H1 (cell line): Measurements from ENCODE around the gene PPM1N.

Experiments used
- MAX ChIP-seq: IDR thresholded peaks from 2 replicates; pipeline ENCODE4 v1.6.1; 2012; ENCODE audit warnings: inconsistent platforms
- RAD21 ChIP-seq, 2 experiments: IDR thresholded peaks in 1 of 2; conservative IDR thresholded peaks in 1 of 2; 2 replicates each; pipeline ENCODE4 v1.6.1; 2011; ENCODE audit warnings: low read depth in 2 of 2, low read length in 2 of 2, improper control_type of control experiment in 1 of 2, inconsistent platforms in 1 of 2, mild to moderate bottlenecking in 1 of 2, moderate library complexity in 1 of 2

- TF ChIP-seq RAD21 (IDR thresholded peaks at IDR 0.05 in 1 of 2, conservative IDR thresholded peaks at IDR 0.05 in 1 of 2; ENCODE audit: low read depth in 2 of 2, low read length in 2 of 2) (no peak), MAX (no peak)
These were observed 27.9 kb downstream of the PPM1N start for GRCh38 chr19:45526143-45526542.
